Fibroblast of mammary gland (primary cell): ENCODE measurements around the gene GOLGA6D.
"Not testable (repeated sequence)": the region's sequence is repeated elsewhere in the genome, so short reads cannot be mapped to it uniquely, and the experiment has no call there.

Experiments
- DNase-seq: peaks from one replicate; pipeline ENCODE4 v3.0.0-alpha.2; 2010; ENCODE audit warnings: low read depth
- H3K4me3 ChIP-seq: 2 replicates; pipeline ENCODE4 v1.5.1; 2011; ENCODE audit warnings: low read depth, mild to moderate bottlenecking, low read length, moderate library complexity; ENCODE audit not compliant: control insufficient read depth
- TF ChIP-seq, protein P1 (sequence below): conservative IDR thresholded peaks from 2 replicates; pipeline ENCODE4 v1.5.1; 2011; ENCODE audit warnings: low read depth, low read length, inconsistent platforms; ENCODE audit not compliant: control insufficient read depth, insufficient read depth

Gene GOLGA6D, protein sequence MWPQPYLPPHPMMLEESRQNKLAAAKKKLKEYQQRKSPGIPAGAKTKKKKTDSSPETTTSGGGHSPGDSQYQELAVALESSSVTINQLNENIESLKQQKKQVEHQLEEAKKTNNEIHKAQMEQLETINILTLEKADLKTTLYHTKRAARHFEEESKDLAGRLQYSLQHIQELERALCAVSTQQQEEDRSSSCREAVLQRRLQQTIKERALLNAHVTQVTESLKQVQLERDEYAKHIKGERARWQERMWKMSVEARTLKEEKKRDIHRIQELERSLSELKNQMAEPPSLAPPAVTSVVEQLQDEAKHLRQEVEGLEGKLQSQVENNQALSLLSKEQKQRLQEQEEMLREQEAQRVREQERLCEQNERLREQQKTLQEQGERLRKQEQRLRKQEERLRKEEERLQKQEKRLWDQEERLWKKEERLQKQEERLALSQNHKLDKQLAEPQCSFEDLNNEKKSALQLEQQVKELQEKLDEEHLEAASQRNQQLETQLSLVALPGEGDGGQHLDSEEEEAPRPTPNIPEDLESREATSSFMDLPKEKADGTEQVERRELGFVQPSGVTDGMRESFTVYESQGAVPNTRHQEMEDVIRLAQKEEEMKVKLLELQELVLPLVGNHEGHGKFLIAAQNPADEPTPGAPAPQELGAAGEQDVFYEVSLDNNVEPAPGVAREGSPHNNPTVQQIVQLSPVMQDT

DNA sequence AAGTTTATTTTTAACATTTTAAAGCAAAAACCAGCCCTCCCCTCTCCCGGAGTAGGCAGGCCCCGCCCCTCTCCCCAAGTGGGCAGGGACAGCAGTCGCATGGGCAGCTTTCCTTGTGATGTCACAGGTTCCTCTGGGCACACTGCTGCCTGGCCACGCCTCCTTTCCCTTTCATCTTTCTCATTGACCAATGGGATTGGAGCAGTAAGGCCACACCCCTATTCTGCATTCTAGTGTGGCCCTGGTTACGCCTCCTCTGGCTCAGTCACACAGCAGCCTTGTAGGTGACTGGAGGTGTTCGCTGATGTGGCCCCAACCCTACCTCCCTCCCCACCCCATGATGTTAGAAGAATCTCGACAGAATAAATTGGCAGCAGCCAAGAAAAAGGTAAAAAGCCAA lies at the start of gene GOLGA6D:
GOLGA6D (plus strand) TSS at position 264 of the 400 bp plus-strand sequence; CDS start at position 305, 41 bp downstream.
- H3K4me3 ChIP-seq, DNase-seq: not testable (repeated sequence)

DNA sequence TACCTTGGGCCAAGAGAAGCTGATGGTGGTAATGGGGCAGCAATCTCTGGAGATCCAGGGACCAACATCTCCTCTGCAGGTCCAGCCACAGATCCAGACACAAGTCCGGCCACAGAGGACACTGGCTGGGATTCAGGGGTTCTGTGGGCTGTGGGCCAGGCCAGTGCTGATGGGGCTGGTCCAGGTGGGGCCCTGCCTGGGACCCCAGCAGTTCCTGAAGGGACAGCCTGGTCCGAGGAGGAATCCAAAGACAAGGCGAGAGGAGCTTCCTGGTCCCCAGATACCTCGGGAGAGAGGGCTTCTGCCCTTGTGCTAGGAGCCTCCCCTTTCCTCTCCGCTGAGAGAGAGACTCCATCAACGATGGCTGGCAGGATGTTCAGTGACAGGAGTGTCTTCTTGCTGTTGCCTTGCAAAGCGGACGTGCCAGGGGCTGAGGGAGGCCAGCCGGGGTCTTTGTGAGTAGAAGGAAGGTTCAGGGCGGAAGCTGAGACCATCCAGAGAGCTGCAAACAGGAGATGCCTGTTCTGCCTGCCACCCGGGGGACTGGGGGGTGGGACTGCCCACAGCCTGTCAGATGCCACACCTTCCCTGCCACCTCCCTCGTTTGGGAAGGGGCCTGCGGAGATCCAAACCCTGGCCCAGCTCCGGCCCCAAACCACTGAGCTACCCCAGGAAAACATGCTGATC lies 49.0 kb upstream of the GOLGA6D start:
- TF ChIP-seq, protein P1, sequence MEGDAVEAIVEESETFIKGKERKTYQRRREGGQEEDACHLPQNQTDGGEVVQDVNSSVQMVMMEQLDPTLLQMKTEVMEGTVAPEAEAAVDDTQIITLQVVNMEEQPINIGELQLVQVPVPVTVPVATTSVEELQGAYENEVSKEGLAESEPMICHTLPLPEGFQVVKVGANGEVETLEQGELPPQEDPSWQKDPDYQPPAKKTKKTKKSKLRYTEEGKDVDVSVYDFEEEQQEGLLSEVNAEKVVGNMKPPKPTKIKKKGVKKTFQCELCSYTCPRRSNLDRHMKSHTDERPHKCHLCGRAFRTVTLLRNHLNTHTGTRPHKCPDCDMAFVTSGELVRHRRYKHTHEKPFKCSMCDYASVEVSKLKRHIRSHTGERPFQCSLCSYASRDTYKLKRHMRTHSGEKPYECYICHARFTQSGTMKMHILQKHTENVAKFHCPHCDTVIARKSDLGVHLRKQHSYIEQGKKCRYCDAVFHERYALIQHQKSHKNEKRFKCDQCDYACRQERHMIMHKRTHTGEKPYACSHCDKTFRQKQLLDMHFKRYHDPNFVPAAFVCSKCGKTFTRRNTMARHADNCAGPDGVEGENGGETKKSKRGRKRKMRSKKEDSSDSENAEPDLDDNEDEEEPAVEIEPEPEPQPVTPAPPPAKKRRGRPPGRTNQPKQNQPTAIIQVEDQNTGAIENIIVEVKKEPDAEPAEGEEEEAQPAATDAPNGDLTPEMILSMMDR = no peak
- no peak overlapping the region for H3K4me3 ChIP-seq
- DNase-seq = no peak

DNA sequence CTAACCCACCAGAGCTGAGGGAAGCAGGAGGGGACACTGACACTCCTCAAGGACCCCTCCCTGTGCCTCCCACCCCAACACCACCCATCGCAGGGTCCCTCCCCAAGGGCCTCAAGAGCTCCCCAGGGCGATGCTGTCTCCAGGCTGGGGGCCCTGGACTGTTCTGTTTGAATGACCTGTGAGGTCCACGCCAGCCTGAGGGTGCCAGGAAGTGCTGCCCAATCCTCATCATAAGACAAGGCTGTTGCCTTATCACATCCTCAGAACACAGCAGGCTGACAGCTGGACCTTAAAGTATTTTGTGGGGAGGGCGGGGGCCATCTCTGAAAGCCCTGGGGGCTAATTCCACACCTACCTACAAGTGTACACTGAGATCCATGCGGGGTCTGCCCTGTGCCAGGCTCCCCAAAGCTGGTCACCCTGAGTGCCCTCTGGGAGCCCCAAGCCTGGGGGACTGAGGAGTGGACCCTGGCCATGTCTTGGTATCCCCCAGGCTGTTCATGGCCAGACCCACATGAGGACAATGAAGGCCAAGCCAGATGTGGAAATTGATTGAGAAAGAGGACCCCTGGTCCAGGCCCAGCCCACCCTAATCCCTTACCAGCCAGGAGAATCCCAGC lies 48.3 kb upstream of the GOLGA6D start:
- no peak overlapping the region for H3K4me3 ChIP-seq
- TF ChIP-seq, protein P1 = no peak
- DNase-seq = no peak

DNA sequence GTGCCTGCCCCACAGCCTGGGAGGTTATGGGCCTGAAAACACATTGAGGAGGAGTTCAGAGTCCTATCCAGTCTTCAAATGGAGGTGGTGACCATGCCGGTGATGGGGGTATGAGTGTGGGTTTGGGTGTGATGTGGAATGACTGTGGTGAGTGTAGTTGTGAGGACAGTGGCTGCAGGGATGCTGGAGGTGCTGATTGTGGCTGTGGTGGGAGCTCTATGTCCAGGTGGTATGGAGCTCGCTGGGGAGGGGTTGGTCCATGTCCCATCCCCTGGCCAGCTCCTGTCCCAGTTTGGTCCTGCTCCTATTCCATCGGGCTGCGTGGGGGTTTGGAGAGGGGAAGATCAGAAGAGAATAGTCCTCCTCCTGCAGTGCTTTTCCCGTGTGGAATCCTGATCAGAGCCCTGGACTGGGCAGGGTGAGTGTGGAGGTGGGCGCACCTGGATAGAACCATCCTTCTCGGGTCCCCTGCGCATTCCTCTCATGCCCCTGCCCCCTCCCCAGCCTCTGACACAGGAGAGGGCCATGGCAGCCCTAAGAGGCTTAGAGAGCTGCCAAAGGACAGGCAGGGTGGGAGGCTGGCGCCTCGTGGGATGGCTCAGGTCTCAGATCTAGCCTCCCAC lies 47.5 kb upstream of the GOLGA6D start:
- TF ChIP-seq, protein P1 = no peak
- no peak for DNase-seq
- H3K4me3 ChIP-seq = no peak overlapping the region

DNA sequence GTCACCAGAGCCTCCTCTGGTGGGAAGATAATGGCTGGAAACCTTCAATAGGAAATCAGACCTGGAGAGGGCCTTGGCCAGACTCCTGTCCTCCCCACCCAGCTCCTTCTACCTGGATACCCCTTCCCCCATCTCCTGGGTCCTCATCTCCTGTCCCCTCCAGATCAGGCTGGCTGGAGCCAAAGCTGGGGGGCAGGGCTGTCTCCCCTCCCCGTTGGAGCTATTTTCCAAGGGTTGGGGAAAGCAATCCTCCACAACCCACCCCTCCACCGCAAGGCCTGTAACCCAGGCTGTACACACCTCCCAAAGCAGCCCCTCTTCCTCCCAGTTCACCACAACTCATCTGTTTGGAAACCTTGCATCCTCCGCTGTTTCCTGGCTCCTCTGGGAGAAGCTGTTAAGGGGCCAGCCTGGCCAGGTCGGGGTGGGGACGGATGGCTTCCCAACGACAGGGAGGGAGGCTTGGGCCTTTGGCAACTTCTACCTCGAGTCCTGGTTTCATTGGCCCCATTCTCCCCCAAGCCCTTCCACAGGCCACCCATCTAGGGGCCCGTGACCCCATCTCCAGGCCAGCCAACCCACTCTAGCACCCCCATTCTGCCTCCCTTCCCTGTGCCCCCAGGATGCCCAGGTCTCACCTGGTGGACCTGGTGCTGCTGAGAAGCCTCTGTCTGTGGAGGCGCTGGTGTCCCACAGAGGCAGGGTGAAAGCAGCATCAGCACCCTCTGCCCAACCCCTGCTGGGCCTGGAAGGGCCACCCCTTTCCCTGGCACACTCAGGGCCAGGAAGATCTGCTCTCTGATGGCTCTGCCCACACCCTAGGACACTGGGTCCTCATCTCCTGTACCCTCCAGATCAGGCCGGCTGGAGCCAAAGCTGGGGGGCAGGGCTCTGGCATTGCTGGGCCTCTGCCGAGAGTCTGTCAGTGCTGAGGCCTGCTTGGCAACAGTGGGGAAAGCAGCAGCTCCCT lies 46.6 kb upstream of the GOLGA6D start:
- no peak for DNase-seq
- H3K4me3 ChIP-seq = no peak overlapping the region
- TF ChIP-seq, protein P1 = no peak

DNA sequence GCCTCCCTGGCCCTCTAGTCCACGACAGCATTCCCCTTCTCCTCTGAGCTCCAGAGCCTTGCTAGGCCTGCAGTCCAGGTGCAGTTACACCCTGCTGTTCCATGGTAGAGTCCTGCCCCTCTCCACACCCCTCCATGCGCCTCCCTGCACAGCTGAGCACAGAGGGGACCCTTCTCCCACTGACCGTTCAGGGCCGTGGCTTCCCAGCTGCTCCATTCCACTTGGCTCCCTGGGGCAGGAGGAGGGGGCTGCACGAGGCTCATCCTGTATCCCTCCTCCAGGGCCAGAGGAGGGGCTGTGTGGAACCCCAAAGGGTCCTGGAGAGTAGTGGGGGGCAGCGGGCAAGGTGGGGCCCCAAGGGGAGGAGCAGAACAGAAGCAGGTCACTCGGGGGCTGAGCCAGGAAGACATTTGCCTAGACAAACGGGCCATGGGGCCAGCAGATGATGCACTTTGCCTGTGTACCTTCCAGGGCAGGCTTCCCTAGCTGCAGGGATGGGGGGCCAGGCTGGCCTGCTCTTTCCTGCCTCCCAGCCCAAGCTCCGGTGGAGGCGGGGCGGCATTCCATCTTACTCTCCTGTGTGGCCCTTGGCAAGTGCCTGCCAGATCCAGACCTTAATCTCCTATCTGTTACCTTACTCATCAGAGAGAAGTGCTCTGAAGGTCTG lies 45.2 kb upstream of the GOLGA6D start:
- TF ChIP-seq, protein P1 = no peak
- no peak for DNase-seq
- H3K4me3 ChIP-seq = no peak overlapping the region
